Stimulated activated CD4-positive, alpha-beta T cell treated with anti-CD3 and anti-CD28 coated beads, TNF-alpha, amount 100 ng/mL, for 4 hours (primary cell): ENCODE data around the gene TBC1D22A.

Experiments used
- DNase-seq, 3 experiments: peaks; one replicate each; pipeline ENCODE4 v3.0.0-alpha.2; 2020; ENCODE audit warnings: low read depth in 3 of 3

TBC1D22A gene

GRCh38 chr22:47059701-47060161 is 297.3 kb downstream of the TBC1D22A start:
- no peak for DNase-seq

GRCh38 chr22:47060718-47061117 is 298.3 kb downstream of the TBC1D22A start:
- DNase-seq = no peak

GRCh38 chr22:47061226-47061625 is 298.8 kb downstream of the TBC1D22A start:
- no peak for DNase-seq

- no peak for DNase-seq
These were observed 299.7 kb downstream of the TBC1D22A start for GRCh38 chr22:47062126-47062525.

GRCh38 chr22:47063071-47063509 is 300.6 kb downstream of the TBC1D22A start:
- DNase-seq = no peak

GRCh38 chr22:47063606-47064005 is 301.2 kb downstream of the TBC1D22A start:
- no peak for DNase-seq

GRCh38 chr22:47064016-47064415 is 301.6 kb downstream of the TBC1D22A start:
- DNase-seq = no peak

- no peak for DNase-seq
These were observed 302.0 kb downstream of the TBC1D22A start for GRCh38 chr22:47064416-47064815.

- no peak for DNase-seq
These were observed 303.5 kb downstream of the TBC1D22A start for GRCh38 chr22:47065756-47066615.

GRCh38 chr22:47066616-47066905 is 304.1 kb downstream of the TBC1D22A start:
- no peak for DNase-seq

GRCh38 chr22:47067321-47067890 is 305.0 kb downstream of the TBC1D22A start:
- no peak for DNase-seq

- no peak for DNase-seq
These were observed 305.6 kb downstream of the TBC1D22A start for GRCh38 chr22:47067911-47068625.

- DNase-seq = no peak
These were observed 306.2 kb downstream of the TBC1D22A start for GRCh38 chr22:47068626-47068996.

- DNase-seq = no peak
These were observed 306.8 kb downstream of the TBC1D22A start for GRCh38 chr22:47069270-47069669.

- no peak for DNase-seq
These were observed 308.8 kb downstream of the TBC1D22A start for GRCh38 chr22:47071078-47071806.

GRCh38 chr22:47071807-47072641 is 309.6 kb downstream of the TBC1D22A start:
- no peak for DNase-seq

GRCh38 chr22:47072642-47072967 is 310.2 kb downstream of the TBC1D22A start:
- DNase-seq = no peak

- DNase-seq = no peak
These were observed 310.6 kb downstream of the TBC1D22A start for GRCh38 chr22:47073075-47073474.

- DNase-seq = no peak
These were observed 311.7 kb downstream of the TBC1D22A start for GRCh38 chr22:47074105-47074504.

GRCh38 chr22:47075568-47075967 is 313.1 kb downstream of the TBC1D22A start:
- no peak for DNase-seq

GRCh38 chr22:47076758-47077157 is 314.3 kb downstream of the TBC1D22A start:
- no peak for DNase-seq
